Measurements from ENCODE around the gene IGF2BP2.

The IGF2BP2 gene

GRCh38 chr3:185631108-185631507, 193.7 kb downstream of the IGF2BP2 start:
- no peak overlapping the region for H3K27ac ChIP-seq

GRCh38 chr3:185630182-185630622, 194.6 kb downstream of the IGF2BP2 start:
- no peak for TF ChIP-seq ZFX (IDR thresholded peaks at IDR 0.05)
- no peak for TF ChIP-seq CTCF (conservative IDR thresholded peaks at IDR 0.05)
- H3K27ac ChIP-seq = no peak overlapping the region

More at GRCh38 chr3:185631108-185631507, 193.7 kb downstream of the IGF2BP2 start:
- TF ChIP-seq CTCF (conservative IDR thresholded peaks at IDR 0.05) (no peak), ZFX (IDR thresholded peaks at IDR 0.05) (no peak)

- H3K27ac ChIP-seq = no peak overlapping the region
- TF ChIP-seq ZFX (IDR thresholded peaks at IDR 0.05) (no peak), CTCF (conservative IDR thresholded peaks at IDR 0.05) (no peak)
These were observed 195.2 kb downstream of the IGF2BP2 start for GRCh38 chr3:185629554-185630181.

GRCh38 chr3:185625784-185626183, 199.1 kb downstream of the IGF2BP2 start:
- TF ChIP-seq CTCF (conservative IDR thresholded peaks at IDR 0.05) (no peak), ZFX (IDR thresholded peaks at IDR 0.05) (no peak)
- H3K27ac ChIP-seq = no peak overlapping the region

- no peak for TF ChIP-seq CTCF (conservative IDR thresholded peaks at IDR 0.05)
- TF ChIP-seq ZFX (IDR thresholded peaks at IDR 0.05) = no peak
- H3K27ac ChIP-seq = no peak overlapping the region
These were observed 200.7 kb downstream of the IGF2BP2 start for GRCh38 chr3:185623939-185624665.

GRCh38 chr3:185613016-185613415, 211.8 kb downstream of the IGF2BP2 start:
- H3K27ac ChIP-seq = no peak overlapping the region
- no peak for TF ChIP-seq CTCF (conservative IDR thresholded peaks at IDR 0.05)
- no peak for TF ChIP-seq ZFX (IDR thresholded peaks at IDR 0.05)

GRCh38 chr3:185606196-185606595, 218.6 kb downstream of the IGF2BP2 start:
- H3K27ac ChIP-seq = no peak overlapping the region
- TF ChIP-seq ZFX (IDR thresholded peaks at IDR 0.05) (no peak), CTCF (conservative IDR thresholded peaks at IDR 0.05) (no peak)
